Measurements from ENCODE around the gene MSRB3. TPM values are rescaled to one million over a fixed set of nuclear protein-coding genes. Genes with fewer than 3 reads are reported as not detected.

The MSRB3 gene
- total and polyA plus RNA-seq, 12 donors = 44.7 to 169 (median 119) TPM

DNA sequence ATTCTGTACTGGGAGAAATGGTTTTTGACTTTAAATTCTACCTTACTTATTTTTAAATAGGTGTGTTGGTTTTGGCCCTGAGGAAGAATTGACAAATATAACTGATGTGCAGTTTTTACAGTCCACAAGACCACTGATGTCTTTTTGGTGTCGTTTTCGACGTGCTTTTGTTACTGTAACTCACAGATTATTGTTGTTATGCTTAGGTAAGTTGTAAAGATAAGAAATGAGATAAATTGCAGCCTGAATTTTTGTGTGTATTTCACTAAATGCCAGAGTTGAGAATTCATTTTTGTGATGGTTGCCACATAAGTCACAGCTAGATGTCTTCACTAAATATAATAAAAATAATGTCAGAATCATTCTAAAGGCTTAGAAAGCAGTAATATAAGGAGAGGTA lies 39.9 kb upstream of the MSRB3 start:
- no peak for ATAC-seq
- Histone ChIP-seq H3K4me1 (no peaks in the 10 kb centered on the region), H3K27ac (no peak overlapping the region), H3K27me3 (no peaks in the 10 kb centered on the region), H3K9me3 (no peaks in the 10 kb centered on the region), H3K36me3 (peaks cover 0 to 47% (median 17%) of the 10 kb centered on the region in 9 donors), H3K4me3 (no peak overlapping the region)
- 92 to 94% methylated on average over 3 of the region's 3 CpGs for WGBS, 2 donors
- TF ChIP-seq, protein P1, sequence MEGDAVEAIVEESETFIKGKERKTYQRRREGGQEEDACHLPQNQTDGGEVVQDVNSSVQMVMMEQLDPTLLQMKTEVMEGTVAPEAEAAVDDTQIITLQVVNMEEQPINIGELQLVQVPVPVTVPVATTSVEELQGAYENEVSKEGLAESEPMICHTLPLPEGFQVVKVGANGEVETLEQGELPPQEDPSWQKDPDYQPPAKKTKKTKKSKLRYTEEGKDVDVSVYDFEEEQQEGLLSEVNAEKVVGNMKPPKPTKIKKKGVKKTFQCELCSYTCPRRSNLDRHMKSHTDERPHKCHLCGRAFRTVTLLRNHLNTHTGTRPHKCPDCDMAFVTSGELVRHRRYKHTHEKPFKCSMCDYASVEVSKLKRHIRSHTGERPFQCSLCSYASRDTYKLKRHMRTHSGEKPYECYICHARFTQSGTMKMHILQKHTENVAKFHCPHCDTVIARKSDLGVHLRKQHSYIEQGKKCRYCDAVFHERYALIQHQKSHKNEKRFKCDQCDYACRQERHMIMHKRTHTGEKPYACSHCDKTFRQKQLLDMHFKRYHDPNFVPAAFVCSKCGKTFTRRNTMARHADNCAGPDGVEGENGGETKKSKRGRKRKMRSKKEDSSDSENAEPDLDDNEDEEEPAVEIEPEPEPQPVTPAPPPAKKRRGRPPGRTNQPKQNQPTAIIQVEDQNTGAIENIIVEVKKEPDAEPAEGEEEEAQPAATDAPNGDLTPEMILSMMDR (IDR thresholded peaks at IDR 0.05) = no peak
- no peak for DNase-seq
- intact Hi-C loops (cut with DNase I) = no loop called here

DNA sequence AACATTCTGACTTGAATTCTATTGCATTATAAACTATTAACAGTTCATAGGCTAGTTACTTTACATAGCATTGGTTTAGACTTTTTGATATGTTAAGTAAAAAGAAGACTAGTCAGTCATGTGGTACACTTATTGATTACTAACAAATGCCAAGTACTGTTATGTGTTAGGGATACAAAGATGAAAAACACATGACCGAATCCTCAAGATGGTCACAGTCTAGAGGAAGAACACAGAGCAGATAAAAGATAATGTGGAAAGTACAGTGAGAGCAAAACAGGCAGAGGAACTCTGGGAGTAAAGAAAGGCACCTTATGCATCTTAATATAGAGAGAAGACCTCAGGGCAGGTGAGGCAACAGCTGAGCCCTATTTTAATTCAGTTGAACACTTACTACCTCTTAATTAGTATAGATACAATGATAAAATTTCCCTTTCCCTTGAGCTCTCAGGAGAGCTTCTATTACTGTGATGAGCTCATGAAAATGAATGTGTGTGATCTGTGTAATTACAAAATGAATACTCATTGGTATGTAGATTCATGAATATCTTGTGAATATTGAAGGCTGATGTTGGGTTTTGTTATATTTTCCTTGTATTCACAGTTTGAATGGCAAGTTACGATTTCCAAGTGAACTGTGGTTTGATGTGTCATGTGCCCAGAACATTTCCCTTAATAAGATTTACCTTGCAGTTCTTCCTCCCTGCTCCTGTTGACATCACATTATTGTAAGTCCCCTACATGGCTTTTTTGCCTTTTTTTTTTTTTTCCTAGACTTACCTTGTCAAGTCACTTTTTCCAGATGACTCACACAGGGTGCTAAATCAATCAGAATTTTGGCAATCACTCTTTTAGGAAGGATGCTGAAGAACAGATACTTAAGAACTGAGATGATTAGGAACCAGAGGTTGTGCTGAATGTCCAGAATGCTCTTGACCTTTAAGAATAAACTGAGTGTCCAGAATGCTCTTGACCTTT lies 29.5 kb upstream of the MSRB3 start:
- Histone ChIP-seq H3K27ac (no peak overlapping the region), H3K9me3 (no peaks in the 10 kb centered on the region), H3K4me3 (no peak overlapping the region), H3K36me3 (peaks cover 0 to 53% (median 15%) of the 10 kb centered on the region in 9 donors), H3K4me1 (no peaks in the 10 kb centered on the region), H3K27me3 (no peaks in the 10 kb centered on the region)
- TF ChIP-seq, protein P1 (IDR thresholded peaks at IDR 0.05) = no peak
- WGBS, 2 donors = 92% methylated on average over 2 of the region's 2 CpGs
- ATAC-seq (no peak), DNase-seq (no peak)
- intact Hi-C loops (cut with DNase I) = loop anchor here in 1 of 10 donors (10.0 kb wide), 1 partner anchor 354 kb away; no protein-coding TSS in a partner anchor

GRCh38 chr12:65252515-65252914 lies 26.0 kb upstream of the MSRB3 start:
- Histone ChIP-seq H3K4me3 (no peak overlapping the region), H3K9me3 (no peaks in the 10 kb centered on the region), H3K27me3 (no peaks in the 10 kb centered on the region), H3K4me1 (no peaks in the 10 kb centered on the region), H3K27ac (no peak overlapping the region), H3K36me3 (peaks cover 0 to 18% (median 0%) of the 10 kb centered on the region in 9 donors)
- TF ChIP-seq, protein P1 (IDR thresholded peaks at IDR 0.05) = no peak
- no peak for DNase-seq
- WGBS, 2 donors = 67 to 70% methylated on average over 1 of the region's 1 CpG
- ATAC-seq = no peak
- intact Hi-C loops (cut with DNase I) = no loop called here

- no peaks in the 10 kb centered on the region for H3K27me3 ChIP-seq
- intact Hi-C loops (cut with DNase I) = no loop called here
- no peak overlapping the region for H3K4me3 ChIP-seq
- no peak overlapping the region for H3K27ac ChIP-seq
- H3K36me3 ChIP-seq = no peaks in the 10 kb centered on the region
- ATAC-seq (no peak), DNase-seq (no peak)
- H3K9me3 ChIP-seq = no peaks in the 10 kb centered on the region
- TF ChIP-seq, protein P1 (IDR thresholded peaks at IDR 0.05) = no peak
- H3K4me1 ChIP-seq = no peaks in the 10 kb centered on the region
Measured at GRCh38 chr12:65257986-65258385, 20.5 kb upstream of the MSRB3 start.
